GM19395 (cell line): ENCODE results near the gene QSOX2.

Experiments used
- ATAC-seq: cut with Tn5 transposase; IDR thresholded peaks from one replicate; pipeline ENCODE4 v1.9.1; 2021; ENCODE audit warnings: mild to moderate bottlenecking, moderate library complexity; ENCODE audit not compliant: unreplicated experiment

The QSOX2 gene, protein sequence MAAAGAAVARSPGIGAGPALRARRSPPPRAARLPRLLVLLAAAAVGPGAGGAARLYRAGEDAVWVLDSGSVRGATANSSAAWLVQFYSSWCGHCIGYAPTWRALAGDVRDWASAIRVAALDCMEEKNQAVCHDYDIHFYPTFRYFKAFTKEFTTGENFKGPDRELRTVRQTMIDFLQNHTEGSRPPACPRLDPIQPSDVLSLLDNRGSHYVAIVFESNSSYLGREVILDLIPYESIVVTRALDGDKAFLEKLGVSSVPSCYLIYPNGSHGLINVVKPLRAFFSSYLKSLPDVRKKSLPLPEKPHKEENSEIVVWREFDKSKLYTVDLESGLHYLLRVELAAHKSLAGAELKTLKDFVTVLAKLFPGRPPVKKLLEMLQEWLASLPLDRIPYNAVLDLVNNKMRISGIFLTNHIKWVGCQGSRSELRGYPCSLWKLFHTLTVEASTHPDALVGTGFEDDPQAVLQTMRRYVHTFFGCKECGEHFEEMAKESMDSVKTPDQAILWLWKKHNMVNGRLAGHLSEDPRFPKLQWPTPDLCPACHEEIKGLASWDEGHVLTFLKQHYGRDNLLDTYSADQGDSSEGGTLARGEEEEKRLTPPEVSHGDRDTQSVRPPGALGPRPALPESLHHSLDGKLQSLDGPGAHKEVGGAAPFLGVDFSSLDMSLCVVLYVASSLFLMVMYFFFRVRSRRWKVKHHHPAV

DNA sequence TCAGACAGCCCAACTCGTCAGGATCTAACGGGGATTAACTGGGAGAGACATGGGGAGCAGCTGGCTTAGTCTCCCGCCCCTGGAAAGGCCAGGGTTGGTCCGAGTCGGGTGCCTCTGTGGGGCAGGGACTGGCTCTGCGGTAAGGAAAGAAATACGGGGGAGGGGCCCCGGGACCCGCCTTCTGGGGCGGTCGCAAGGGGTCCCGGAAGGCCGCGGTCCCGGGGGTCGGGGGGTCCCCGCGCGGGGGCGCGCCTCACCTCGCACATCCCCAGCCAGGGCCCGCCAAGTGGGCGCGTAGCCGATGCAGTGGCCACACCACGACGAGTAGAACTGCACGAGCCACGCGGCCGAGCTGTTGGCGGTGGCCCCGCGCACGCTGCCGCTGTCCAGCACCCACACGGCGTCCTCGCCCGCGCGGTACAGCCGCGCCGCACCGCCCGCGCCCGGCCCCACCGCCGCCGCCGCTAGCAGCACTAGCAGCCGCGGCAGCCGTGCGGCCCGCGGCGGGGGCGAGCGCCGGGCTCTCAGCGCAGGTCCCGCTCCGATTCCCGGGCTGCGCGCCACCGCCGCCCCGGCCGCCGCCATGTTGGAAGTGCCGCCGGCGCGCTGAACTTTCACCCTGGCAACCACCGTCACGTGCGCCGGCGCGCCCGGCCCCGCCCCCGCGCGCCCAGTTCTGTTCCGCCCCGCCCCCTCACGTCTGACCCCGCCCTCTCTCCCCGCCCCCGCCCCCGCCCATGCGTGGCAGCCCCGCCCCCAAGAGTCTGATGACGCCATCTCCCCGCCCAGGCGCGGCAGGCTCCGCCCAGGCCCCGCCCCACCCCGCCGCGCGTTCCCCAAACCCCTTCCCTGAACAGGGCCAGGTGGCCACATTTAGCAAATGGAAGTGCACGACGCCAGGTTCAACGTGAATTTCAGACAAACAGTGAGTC, at the start of gene QSOX2:
Gene QSOX2, minus strand, starts transcription at position 594 of the 932 bp plus-strand sequence. Its CDS starts 9 bp downstream, at position 585.
- ATAC-seq, result peak; percentile 48

DNA sequence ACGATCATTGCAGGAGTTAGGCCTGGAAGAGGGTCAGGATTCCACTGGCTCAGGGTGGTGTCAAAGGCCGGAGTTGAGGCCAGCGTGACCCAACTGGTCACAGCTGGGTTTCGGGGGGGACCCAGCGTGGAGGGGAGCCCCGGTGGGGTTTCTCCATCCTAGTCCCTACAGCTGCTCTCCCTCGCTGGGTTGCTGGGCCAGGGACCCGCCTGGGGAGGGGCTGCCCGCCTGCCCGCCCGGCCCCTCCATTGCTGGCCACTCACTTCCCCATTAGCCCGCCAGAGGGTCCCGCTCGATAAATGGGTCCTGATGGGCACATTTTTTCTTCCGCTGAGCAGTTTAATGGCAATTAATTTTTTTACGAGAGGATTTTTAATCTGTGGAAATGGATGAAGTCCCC, 49.4 kb upstream of the QSOX2 start:
- no peak for ATAC-seq

DNA sequence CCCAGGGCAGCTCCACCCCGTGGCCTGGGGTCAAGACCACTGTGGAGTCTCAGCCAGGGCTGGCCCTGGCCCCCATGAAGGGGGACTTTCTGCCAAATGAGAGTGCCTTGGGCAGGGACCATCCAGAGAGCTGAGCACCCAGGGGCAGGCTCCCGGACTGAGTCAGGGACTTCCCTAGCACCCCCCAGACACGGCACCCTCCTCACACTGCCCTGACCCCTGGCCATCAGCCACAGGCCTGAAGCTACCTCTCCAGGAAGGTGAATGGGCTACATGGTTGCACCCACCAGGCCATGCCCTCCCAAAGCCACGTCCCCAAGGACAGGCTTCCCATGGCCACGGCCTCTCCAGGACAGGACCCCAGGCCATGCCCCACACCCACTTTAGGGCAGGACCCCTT, 48.8 kb upstream of the QSOX2 start:
- ATAC-seq, result no peak

DNA sequence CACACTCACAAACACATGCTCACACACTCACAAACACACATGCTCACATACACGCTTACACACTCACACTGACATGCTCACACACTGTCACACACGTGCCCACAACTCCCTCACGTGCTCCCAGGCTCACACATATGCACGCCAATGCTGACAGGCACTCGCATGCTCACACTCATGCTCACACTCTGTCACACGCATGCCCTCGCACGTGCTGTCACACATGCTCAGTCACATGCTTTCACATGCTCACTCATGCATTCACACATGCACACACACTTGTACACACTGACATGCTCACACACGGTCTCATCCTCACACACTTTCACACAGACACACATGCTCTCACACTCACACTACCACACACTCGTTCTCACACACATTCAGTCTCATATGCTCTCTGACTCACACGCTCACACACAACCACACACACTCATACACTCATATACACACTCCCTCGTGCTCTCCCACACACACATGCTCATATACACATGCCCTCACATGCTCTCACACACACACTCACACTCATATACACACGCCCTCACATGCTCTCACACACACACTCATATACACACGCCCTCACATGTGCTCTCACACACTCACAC, 48.0 kb upstream of the QSOX2 start:
- ATAC-seq, result no peak

DNA sequence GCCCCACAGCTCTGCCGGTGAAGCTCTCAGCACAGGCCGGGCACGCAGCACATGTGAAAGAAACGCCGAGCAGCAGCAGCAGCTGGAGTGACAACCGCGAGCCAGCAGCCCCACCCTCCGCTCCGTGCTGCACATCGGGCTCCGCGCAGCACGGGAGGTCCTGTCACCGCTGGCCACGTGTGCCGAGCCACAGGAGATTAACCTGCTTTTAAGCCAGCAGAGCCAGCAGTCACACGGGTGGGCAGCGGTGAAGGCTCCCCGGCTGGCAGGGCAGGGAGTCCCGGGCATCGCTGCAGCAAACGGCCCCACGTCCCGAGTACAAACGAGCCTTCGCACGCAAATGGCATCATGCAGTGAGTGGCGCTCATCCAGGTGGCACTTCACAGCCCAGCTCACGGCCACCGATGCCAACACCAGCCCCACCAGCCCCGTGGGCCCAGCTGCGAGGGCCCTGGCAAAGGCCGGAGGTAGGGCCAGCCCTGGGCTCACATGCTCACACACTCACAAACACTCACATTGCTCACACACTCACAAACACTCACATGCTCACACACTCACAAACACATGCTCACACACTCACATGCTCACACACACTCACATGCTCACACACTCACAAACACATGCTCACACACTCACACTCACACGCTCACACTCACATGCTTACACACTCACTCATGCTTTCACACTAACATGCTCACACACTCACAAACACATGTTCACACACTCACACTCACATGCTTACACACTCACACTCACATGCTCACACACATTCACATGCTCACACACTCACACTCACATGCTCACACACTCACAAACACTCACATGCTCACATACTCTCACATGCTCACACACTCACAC, 47.2 kb upstream of the QSOX2 start:
- no peak for ATAC-seq

DNA sequence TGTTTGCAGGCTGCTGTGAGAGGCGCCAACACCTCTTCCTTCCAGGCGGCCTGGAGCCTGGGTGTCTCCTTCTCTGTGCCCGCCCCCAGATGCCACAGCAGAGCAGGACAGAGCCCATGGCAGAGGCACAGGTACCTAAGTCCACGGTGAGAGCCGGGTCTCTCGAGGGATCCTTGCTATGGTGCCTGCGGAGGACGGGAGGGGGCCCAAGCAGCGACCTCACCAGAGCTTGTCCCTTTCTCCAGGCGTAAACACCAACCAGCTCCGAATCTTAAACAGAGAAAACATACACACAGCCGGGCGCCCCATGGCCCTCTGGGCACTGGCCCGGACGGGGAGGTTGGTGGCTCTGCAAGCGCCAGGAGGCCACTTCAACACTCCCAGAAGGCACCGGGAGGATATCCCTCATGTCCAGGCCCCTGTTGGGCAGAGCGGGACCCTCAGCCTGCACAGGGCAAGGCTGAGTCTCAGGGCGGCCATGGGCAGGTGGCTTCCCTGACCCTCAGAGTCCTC, 46.5 kb upstream of the QSOX2 start:
- ATAC-seq, result no peak

DNA sequence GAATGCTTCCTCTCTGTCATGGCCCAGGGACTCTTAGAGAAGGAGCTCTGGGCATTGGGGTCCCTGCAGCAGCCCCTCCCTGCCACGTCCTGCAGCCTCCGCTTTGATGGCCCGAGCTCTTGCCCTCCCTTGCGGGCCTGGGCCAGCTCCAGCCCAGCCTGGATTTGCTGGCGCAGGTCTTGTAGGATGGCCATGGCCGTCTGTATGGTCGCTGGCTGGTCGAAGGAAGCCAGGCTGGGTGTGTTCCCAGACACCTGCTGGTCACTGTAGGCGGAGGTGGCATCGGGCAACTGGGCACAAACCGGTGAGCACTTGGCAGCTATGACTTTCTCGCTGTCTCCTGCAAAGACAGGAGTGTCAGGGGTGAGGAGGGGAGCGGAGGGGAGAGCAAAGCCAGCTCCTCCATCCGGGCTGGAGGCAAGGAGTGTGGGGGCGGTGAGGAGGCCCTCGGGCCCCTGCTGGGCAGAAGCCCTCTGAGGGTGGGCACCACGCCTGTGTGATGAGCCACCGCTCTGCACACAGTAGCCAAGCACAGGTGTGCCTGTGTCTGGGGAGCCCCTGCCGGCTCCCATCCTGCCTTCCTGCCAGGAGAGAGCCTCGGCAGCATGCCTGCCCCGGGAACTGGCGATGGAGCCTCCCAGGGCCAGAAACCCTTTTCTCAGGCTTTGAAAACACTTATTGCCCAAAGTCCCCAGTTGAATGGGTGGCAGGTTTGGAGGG, 45.9 kb upstream of the QSOX2 start:
- no peak for ATAC-seq

DNA sequence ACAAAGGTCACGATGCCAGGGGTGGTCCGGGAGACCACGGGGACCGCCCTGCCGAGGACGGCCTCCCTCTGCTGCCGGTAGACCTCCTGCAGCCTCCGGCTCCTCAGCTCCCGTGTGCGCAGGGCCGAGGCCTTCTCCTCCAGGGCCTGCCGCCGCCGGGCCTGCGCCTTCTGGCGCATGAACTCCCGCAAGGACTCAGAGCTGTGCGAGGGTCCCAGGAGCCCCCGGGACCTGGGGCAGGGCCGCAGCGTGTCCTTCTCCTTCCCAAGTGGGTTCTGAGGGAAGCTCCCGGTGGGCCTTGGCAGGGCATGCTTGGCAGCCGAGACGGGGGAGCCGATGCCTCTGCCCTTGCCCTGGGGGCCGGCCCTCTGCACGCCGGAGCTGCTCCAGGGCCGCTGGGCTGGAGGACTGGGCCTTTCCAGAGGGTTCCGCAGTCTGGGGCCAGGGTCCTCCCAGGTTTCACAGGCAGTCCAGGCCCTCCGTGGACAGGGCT, 44.9 kb upstream of the QSOX2 start:
- ATAC-seq, result no peak

DNA sequence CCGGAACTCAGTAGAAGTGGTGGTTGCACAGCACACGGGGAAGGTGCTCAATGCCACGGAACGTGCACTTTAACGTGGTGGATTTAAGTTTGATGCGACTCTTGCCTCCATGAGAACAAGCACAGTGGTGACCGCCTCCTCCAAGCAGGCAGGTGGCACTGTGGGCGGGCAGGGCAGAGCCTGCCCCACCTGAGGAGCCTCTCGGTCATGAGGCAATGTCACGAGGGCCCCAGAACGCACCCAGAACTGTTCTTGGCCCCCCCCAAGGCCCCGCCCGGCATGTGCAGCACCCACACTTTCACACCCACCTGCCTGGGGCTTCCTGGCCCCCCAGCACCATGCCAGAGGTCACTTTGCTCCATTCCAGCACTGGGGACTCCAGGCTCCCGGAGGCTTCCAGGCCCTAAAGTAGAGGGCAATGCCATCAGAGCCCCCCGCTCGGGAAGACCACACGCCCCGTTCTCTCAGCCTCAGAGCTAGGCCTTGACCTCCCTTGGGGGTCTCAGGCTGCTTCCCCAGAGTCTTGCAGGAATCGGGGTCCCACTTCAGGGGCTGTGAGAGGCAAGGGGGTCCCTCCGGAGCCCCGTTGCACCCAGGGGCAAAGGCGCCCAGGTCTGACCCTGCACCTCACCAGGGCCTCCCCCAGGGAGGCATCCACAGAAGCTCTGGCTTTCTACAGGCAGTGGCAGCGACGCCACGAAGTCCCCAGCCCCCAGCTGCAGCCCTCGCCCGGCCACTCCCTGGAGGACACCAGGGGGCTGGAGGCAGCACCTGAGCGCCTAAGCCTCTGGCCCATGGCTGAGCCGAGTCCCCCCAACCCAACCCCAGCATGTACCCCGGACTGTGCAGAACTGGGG, 44.3 kb upstream of the QSOX2 start:
- no peak for ATAC-seq

DNA sequence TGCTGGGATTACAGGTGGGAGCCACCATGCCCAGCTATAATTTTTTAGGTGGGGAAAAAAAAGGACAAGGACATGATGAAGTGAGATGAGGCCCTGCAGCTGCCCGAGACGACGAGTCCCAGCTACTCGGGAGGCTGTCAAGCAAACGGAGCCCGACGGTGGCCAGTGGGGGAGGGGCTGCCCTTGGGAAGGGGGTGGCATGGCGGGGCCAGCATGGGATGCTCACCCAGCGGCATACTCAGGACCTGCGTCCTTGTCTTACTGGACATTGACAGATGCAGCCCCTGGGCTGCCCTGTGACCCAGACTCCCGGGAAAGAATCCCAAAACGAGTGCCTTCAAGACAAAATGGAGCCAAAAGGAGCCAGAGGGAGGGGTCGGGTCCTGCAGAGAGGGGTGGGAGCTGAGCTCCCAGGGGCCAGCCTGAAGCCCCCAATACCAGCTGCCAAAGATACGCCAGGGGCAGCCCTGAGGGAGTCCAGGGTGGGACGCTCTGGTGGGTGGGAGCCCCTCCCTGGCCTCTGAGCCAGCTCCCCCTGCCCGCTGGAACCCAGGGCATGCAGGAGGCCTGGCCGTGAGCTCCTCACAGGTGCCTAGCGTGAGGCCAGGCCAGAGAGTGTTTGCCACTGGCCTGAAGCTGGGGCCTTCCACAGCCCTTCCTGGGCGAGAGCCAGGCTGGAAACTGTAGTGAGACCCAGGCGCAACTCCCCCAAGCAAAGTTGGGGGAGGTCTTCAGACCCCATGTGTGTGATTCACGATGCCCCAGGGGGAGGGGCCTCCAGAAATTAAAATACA, 42.5 kb upstream of the QSOX2 start:
- no peak for ATAC-seq

DNA sequence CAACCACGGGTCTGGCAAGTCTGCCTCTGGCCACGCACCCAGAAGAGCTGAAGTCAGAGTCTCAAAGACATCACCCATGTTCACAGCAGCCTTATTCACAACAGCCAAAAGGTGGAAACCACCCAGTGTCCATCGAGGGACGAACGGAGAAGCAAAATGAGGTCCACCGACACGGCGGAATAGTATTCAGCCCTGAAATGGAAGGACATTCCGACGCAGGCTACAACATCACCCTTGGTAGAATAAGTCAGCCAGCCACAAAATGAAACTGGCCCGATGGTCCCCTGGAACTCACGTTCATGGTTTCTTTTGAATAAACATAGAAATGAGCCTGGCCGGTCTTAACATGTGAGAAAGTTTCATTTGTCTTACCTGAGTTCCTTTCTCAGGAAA, 41.4 kb upstream of the QSOX2 start:
- ATAC-seq, result no peak

DNA sequence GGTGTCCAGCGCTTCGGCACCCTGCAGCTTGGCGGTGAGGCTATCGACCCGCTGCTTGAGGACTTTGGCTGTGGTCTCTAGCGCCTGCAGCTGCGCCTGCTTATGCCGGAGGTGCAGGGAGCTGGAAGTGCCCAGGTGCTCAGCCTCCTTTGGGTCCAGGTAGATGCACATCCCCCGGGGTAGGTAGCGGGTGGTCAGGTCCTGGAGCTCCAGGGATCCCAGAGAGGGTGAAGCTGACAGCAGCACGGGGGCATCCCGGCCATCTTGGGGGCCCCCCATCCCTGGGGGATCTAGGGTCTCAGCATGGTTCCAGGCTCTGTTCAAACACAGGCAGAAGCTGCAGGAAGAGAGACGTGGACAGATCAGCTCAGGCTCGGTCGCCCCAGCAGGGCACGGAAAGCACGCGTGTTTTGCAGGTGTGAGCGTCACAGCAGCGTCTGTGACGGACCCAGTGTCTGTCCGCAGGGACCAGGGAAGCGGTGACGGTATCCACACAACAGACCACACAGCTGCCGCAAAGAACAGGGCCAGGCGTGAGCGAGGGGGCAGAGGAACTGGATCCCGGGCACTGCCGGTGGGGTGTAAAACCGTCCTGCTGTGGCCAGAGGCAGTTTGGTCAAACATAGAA, 40.9 kb upstream of the QSOX2 start:
- ATAC-seq, result no peak

DNA sequence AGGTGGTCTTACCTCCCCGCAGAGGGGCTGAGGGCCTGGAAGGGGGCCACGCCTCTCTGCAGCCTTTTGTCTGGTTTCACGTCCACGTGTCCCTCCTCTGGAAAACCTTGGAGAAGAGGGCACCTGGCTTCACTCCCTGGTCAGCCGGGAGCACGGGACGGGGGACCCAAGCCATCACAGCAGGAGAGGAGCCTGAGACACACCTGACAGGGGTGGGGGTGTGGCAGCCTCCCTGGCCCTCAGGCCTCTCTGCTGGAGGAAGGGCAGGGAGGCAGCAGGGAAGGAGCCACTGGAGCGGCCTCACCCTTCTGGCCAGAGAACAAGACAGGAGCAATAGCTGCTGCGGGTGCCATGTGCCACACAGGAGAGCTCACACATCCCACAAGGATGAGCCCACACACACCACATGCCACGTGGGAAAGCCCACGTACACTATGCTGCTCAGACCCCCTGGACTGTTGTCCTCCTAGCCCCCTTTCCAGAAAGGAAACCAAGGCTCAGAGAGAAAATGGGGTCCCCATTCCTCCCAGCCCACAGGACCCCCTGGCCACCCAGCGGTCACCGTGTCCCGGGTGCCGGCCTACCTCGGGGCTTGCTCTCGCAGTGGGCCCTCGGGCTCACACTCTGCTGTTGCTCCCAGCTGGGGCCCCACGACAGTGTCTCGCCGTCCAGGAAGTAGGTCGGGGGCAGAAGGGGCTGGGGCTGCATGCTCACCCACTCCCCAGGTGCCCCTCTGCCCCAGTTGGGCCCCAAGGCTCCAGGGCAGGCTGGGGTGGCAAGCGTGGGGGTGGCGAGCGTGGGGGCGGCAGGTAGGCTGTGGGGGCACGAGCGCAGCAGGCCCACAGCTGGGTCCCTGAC, 40.1 kb upstream of the QSOX2 start:
- ATAC-seq, result no peak

DNA sequence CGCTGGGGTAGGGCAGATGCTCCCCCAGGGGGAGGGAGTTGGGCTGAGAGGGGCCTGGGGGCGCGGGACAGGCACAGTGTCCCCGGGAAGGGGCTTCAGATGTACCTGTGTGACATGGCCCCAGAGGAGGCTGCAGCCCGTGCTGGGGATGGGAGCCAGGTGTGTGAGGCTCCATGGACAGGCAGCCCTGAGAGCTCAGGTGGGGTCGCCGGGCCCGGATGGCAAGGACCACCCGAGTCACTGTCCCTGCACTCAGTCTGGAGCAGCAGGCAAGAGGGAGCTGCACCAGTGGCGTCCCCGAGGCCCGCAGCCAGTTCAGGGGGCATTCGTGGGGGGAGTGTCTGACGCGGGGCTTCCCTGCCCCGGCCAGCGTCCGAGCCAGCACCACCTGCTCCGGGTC, 39.3 kb upstream of the QSOX2 start:
- ATAC-seq, result no peak

DNA sequence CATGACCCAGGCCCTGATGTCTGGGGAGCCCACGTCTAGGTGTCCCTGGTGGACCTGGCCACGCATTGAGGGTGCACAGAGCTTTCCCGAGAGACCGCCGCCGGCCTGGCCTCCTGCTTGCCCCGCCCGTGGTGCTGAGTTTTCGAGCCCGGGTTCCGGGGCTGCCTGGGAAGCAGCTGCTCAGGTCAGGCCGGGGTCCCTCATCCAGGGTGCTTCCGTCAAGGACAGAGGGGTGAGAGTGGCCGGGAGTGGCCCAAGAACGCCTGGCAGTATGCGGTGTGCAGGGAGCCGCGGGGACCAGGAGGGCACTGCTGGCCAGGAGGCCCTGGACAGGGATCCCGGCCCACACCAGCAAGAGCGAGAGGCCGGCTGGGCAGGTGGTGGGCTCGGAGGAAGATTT, 38.7 kb upstream of the QSOX2 start:
- no peak for ATAC-seq
